IPS-NIHi7 (cell line): Measurements from ENCODE around the gene MROH7.

Experiments used
- DNase-seq: peaks from one replicate; pipeline ENCODE4 v3.0.0; 2012; ENCODE audit warnings: mixed read lengths; ENCODE audit errors: extremely low spot score

Gene MROH7

GRCh38 chr1:54651608-54652007, 10.0 kb downstream of the MROH7 start:
- no peak for DNase-seq

DNA sequence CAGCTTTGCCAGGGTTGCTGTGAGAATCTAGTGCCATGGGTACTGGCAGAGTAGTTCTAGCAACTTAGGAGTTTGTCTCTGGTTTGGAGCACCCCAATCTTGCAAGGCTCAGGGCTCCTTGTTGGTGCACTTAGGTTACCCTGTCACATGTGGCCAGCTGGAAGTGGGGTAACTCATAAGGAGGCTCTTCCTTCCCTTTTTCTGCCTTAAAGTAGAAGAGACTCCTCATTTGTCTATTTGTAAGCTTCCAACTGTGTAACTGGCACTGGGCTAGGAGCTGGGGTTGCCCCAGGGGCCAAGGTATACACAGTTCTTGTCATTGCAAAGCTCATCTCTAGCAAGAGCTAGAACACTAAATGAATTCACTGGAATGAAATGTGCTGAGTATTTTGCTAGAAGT, 10.6 kb downstream of the MROH7 start:
- DNase-seq, result no peak

- no peak for DNase-seq
Observed at GRCh38 chr1:54653036-54653435, 11.4 kb downstream of the MROH7 start.

DNA sequence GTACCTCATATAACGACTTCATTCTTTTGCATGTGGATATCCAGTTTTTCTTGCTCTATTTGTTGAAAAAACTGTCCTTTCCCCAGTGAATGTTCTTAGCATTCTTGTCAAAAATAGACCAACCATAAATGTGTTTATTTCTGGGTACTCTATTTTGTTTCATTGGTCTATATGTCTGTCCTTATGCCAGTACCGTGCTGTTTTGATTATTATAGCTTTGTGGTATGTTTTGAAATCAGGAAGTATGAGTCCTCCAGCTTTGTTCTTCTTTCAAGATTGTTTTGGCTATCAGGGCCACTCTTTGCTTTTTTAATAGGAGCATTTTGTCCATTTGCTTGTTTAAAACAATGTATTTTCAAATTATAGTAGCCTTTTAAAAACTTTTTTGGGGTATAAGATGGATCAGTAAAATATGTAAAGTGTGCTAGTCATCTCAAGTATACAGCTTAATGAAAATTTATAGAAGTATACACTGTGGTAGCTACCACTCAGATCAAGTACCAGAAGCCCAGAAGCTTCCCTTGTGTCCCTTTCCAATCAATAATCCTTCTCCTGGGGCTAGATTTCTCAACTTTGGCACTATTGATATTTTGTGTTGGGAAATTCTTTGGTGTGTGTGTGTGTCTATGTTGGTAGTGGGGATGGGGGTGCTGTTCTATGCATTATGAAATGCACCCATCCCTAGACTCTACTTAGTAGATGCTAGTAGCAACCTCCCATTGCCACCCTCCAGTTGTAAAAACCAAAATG, 16.8 kb downstream of the MROH7 start:
- DNase-seq, result no peak

- no peak for DNase-seq
Observed at GRCh38 chr1:54663725-54664124, 22.1 kb downstream of the MROH7 start.

DNA sequence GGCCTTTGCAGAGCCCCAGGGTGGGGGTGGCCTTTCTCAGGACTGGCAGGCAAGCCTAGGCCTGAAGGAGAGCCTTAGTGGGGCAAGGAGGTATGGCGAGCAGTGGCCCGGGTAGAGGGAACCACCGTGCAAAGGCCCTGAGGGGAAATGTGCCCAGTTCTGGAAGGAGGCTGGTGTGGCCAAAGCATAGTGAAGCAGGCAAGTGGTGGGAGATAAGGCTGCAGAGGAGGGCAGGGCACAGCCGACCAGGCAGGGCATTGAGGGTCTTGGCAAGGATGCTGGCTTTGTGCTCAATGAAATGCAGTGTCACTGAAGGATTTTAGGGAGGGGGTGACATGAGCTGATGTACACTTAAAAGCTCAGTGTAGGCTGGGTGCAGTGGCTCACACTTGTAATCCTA, 22.8 kb downstream of the MROH7 start:
- DNase-seq, result no peak

DNA sequence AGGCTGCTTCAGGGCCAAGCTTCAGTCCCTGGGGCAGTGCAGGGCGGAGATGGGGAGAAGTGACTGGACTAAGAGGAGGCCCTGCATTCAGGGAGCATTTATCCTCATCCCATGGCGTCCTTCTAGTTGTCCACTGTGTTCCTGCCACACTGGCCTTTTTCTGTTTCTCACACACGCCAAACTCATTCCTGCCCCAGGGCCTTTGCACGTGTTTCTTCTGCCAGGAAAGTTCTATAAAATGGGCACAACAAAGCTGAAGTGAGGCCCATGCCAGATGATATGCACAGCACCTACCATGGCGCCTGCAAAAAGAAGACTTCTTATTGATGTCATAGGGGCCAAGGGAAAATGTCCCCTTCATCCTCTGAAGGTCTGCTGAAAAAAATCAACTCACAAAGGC, 24.3 kb downstream of the MROH7 start:
- DNase-seq, result no peak

GRCh38 chr1:54666333-54666732, 24.7 kb downstream of the MROH7 start:
- DNase-seq, result no peak

DNA sequence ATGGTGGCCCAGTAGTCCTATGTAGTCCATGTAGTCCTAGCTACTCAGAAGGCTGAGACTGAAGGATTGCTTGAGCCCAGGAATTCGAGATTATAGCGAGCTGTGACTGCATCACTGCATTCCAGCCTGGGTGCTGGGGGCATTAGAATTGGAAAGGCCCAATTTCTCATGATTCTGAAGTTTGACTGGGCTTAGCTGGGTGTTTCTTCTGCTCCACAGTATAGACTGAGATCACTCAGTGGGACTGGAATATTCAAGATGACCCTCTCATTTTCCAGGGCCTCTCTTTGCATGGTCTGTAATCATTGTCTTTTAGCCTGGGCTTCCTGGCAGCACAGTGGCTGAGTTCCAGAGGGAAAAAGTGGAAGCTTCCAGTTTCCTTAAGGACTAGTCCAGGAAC, 26.2 kb downstream of the MROH7 start:
- DNase-seq, result no peak

DNA sequence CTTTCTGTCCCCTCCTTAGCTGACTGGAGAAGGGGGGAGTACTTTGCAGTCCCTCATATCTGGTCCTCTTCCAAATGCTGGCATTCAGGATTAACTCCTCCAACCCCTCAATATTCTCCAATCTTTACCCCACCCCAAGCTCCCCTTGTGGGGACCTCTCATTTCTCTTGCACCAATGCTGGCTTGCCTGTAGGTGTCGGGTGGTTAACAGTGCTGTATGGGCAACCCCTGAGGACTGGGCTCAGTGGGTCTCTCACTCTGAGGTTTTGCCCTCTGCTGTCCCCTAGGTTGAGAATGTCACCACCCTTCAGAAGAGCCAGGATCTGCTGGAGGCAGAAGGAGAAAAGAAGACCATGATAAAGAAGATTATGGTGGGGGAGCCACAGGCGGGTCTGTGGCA, 27.0 kb downstream of the MROH7 start:
- no peak for DNase-seq

DNA sequence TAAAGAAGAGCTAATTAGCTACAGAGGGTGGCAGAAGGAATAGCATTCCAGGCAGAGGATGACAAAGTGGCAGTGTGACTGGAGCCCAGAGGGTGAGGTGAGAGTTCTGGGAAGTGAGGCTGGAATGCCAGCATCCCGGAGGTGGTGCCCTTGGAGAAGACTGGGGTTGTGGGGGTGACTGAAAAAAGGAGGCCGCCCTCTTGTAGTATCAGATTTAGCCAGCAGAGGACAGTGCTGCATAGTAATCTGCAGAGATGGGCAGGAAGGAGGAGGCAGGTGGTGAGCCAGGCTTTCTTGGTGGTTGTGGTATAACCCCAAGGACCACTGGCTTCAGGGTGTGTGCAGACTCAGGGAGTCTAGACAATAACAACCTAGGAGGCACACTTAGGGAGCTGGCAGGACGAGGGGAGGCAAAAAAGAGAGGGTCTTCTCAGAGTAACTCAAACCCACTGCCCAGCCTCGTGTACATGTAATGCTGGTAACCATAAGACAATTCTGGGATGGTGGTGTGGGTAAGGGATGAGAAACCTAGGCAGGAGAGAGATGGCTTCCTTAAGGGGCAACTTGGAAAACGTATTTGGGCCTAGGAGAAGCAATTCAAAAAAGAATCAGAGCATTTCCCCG, 30.5 kb downstream of the MROH7 start:
- peak; percentile 88 for DNase-seq

DNA sequence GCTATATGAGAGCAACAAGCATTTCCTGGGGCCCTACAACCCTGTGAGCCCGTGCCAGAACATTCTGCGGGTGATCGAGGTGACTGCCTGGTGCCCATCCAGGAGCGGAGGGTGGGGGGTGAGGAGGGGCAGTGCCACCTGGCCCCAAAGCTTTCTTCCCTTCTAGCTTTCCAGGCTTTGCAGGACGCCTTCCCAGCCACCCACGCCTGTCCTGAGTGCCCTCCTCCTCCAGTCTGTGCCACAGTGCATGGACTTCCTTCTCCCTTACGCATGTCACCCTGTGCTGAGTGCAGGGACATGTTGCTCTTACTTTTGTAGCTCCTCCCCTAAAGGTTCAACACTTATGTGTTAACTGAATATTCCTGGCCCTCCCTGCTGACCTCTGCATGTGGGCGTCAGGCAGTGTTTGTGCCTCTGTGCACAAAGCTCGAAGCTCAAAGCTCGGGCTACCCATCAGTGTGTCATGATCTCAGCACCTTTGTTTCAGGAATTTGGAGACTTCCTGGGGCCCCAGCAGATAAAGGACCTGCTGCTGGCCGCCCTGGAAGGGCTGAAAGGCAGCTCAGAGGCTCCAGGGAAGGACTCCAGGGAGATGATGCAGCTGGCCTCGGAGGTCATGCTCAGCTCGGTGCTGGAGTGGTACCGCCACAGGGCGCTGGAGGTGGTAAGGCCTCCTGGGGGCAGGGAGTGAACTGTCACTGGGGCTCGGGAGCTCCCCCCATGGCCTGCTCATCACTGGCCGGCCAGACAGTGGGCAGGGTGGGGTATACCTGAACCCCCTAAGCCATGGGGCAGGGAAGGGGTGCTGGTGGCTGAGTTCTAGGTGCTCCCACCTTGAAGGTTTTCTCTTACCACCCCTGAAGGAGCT, 37.4 kb downstream of the MROH7 start:
- no peak for DNase-seq

DNA sequence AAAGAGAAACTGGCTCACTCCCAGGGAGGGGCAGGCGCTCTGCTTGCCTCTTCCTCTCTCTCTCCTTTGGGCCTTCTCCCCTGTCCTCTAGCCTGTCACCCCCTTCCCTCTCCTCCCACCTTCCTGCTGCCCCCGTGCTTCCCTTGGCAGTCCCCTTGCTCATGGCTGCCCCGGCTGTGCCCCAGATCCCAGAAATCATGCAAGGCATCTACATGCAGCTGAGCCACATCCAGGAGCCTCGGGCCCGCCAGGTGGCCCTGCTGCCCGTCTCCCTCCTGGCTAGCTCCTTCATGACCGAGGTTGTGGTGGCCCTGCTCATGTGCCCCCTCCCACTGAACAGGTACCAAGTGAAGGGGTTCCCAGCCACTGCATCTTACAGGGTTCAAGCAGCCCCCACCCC, 38.1 kb downstream of the MROH7 start:
- DNase-seq, result no peak

DNA sequence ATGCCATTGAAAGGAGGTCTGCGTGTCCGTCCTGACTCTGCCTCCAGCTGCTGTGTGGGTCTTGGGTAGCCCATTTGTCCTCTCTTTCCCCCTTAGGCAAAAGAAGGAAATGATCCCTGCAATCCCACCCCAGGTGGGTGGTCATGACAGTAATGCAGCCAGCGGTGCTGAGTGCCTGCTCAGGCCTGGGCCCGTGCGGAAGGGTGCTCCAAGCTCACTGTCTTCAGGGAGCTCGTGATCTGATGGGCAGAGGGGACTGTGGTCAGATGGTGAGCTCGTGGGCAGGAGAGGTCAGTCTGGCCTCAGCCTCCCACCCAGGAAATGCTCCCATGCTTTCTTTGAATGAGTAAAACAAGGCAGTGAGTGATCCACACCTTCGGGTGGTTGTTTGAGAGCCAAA, 38.8 kb downstream of the MROH7 start:
- no peak for DNase-seq

- DNase-seq, result no peak
Observed at GRCh38 chr1:54681358-54681757, 39.8 kb downstream of the MROH7 start.

DNA sequence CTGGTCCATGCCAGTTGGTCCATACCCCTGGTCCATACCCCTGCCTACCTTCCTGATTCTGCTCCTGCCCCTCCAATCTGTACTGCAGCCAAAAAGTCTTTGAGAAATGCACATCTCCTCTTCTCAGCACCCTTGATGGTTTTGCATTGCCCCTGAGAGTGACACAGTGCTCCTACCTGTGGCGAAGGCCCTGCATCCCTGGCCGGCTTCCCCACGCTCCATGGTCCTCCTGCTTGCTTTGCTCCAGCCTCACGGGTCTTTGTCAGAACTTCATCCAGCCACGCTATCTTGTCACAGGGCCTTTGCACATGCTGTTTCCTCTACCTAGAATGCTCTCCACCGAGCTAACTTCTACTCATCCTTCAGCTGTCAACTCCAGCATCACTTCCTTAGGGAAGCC, 41.9 kb downstream of the MROH7 start:
- DNase-seq, result no peak

DNA sequence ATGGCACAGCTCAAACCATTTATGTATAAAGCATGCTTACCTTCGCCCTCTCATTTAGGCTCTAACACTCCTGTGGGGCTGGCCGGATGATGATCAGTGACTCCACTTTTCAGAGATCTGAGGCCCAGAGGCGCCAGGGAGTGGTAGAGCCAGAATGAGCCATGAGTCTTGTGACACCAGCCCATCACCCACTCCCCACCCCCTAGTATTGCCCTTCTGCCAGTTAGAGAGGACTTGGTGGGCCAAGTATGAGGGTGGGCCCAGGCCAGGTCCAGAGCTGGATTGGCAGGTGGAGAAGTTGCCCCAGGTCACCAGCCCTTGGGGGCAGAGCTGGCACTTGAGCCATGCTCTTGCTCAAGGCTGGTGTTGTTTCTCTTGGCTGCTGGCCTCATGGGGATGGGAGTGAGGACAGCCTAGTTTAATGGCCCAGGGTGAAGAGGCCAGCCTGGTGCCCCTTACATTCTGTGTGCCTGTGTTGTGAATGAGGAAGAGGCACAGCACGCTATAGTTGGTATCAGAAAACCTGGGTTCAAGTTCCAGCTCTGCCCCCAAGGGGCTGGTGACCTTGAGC, 43.8 kb downstream of the MROH7 start:
- no peak for DNase-seq

- no peak for DNase-seq
Observed at GRCh38 chr1:54686155-54686554, 44.6 kb downstream of the MROH7 start.

GRCh38 chr1:54694771-54695170, 53.2 kb downstream of the MROH7 start:
- no peak for DNase-seq

DNA sequence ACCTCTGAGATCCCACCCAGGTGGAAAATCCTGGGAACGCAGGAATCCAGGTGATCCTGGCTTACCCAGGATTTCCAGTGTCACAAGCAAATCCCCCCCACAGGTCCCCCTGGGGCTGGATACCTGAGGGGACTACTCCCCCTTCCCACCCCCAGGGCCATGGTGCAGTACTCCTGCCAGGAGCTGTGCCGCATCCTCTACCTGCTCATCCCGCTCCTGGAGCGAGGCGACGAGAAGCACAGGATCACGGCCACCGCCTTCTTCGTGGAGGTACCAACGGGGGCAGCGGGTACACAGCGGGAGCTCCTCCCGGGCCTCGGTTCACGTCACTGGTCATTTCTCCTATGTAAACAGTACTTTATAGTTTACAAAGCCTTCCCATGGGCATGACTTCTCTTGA, 53.6 kb downstream of the MROH7 start:
- DNase-seq, result no peak

GRCh38 chr1:54695764-54696163, 54.2 kb downstream of the MROH7 start:
- no peak for DNase-seq

GRCh38 chr1:54696262-54696661, 54.7 kb downstream of the MROH7 start:
- no peak for DNase-seq
